C4-2B (cell line): ENCODE data around the gene ZNF414.

ENCODE experiments used
- ZFX ChIP-seq: fragments of 450-650 bp; IDR thresholded peaks from 2 replicates; pipeline ENCODE4 v1.6.1; 2017
- TF ChIP-seq, protein P1 (sequence below): fragments of 450-650 bp; conservative IDR thresholded peaks from 2 replicates; pipeline ENCODE4 v1.5.1; 2017; ENCODE audit warnings: mild to moderate bottlenecking

GRCh38 chr19:8469613-8470368 lies 44.2 kb downstream of the ZNF414 start:
- TF ChIP-seq, protein P1, sequence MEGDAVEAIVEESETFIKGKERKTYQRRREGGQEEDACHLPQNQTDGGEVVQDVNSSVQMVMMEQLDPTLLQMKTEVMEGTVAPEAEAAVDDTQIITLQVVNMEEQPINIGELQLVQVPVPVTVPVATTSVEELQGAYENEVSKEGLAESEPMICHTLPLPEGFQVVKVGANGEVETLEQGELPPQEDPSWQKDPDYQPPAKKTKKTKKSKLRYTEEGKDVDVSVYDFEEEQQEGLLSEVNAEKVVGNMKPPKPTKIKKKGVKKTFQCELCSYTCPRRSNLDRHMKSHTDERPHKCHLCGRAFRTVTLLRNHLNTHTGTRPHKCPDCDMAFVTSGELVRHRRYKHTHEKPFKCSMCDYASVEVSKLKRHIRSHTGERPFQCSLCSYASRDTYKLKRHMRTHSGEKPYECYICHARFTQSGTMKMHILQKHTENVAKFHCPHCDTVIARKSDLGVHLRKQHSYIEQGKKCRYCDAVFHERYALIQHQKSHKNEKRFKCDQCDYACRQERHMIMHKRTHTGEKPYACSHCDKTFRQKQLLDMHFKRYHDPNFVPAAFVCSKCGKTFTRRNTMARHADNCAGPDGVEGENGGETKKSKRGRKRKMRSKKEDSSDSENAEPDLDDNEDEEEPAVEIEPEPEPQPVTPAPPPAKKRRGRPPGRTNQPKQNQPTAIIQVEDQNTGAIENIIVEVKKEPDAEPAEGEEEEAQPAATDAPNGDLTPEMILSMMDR = no peak
- no peak for TF ChIP-seq ZFX
